K562 (cell line): ENCODE measurements around the gene ARHGDIA. TPM values are rescaled to one million over a fixed set of nuclear protein-coding genes. Genes with fewer than 3 reads are reported as not detected.
A peak's percentile ranks its signal among the peaks of the same experiment; 100 is the strongest.

Experiments used
- ASH1L ChIP-seq: fragments of 450-650 bp; IDR thresholded peaks from 2 replicates; pipeline ENCODE4 v1.6.1; 2018; ENCODE audit warnings: borderline replicate concordance, mild to moderate bottlenecking, low read depth; ENCODE audit not compliant: partially characterized antibody
- CHD1 ChIP-seq: fragments of 200-600 bp; sonication (generic); IDR thresholded peaks from one replicate; pipeline ENCODE4 v1.6.1; 2012; ENCODE audit warnings: mild to moderate bottlenecking, moderate library complexity, low read length, inconsistent platforms
- DACH1 ChIP-seq: fragments of 450-650 bp; IDR thresholded peaks from 2 replicates; pipeline ENCODE4 v1.6.1; 2018; ENCODE audit not compliant: partially characterized antibody
- ETV1 ChIP-seq: fragments of 450-650 bp; conservative IDR thresholded peaks from 2 replicates; pipeline ENCODE4 v1.6.1; 2016; ENCODE audit warnings: missing genetic modification characterization, control low read depth, low read depth, missing compliant biosample characterization
- FOSL1 ChIP-seq: fragments of 200-800 bp; sonication (Bioruptor generic); conservative IDR thresholded peaks from 2 replicates; pipeline ENCODE4 v1.6.1; 2016; ENCODE audit warnings: missing genetic modification characterization, missing compliant biosample characterization
- MTF1 ChIP-seq: fragments of 250-450 bp; sonication (Bioruptor Pico); IDR thresholded peaks from 2 replicates; pipeline ENCODE4 v1.9.0; 2021; ENCODE audit warnings: moderate library complexity, mild to moderate bottlenecking, inconsistent platforms, borderline replicate concordance
- PHB ChIP-seq: fragments of 250-450 bp; sonication (Bioruptor Pico); IDR thresholded peaks from 2 replicates; pipeline ENCODE4 v1.5.0; 2021
- RCOR1 ChIP-seq, 2 experiments: IDR thresholded peaks; 2 replicates each; pipeline ENCODE4 v1.6.1; 2012; ENCODE audit warnings: low read depth in 2 of 2, low read length in 2 of 2, borderline replicate concordance in 1 of 2, improper control_type of control experiment in 1 of 2
- RHOXF2B ChIP-seq: fragments of 250-450 bp; sonication (Bioruptor Pico); conservative IDR thresholded peaks from 2 replicates; pipeline ENCODE4 v1.5.1; 2021
- TCF7 ChIP-seq: sonication (generic); IDR thresholded peaks from 2 replicates; pipeline ENCODE4 v1.6.1; 2016; ENCODE audit warnings: antibody characterized with exemption, borderline replicate concordance
- ZBTB40 ChIP-seq, 2 experiments: fragments of 450-650 bp in 1 of 2; sonication (generic) in 1 of 2; formaldehyde crosslinking in 1 of 2; IDR thresholded peaks; 2 replicates each; pipeline versions ENCODE4 v1.7.1 to v1.9.0; 2016 to 2022; ENCODE audit warnings: inconsistent platforms in 1 of 2, mild to moderate bottlenecking in 1 of 2, missing genetic modification reagents in 1 of 2
- ZC3H11A ChIP-seq: IDR thresholded peaks from 2 replicates; pipeline ENCODE4 v1.6.1; 2012; ENCODE audit warnings: low read depth, low read length, improper control_type of control experiment
- ZNF57 ChIP-seq: fragments of 450-650 bp; formaldehyde crosslinking; IDR thresholded peaks from 2 replicates; pipeline ENCODE4 v1.4.0; 2020; ENCODE audit warnings: mild to moderate bottlenecking, moderate library complexity
- ZNF764 ChIP-seq: fragments of 250-450 bp; sonication (Bioruptor Pico); IDR thresholded peaks from 2 replicates; pipeline ENCODE4 v1.4.0; 2020; ENCODE audit warnings: low read depth, mild to moderate bottlenecking, moderate library complexity
- polyA plus RNA-seq, 8 experiments: library from polyadenylated mRNA; depleted of rRNA in 4 of 8; stranded (reverse) in 5 of 8; unstranded in 3 of 8; fragments of >200 nt; fragmentation: Nextera tagmentation in 2 of 8; fragmentation: Illumina TruSeq in 1 of 8; extraction: Ambion mirVana in 2 of 8; extraction: Trizol in 1 of 8; gene quantifications; 2 replicates each; pipeline versions ENCODE4 v1.2.1 to v1.2.3, GENCODE V29; 2011 to 2014; ENCODE audit warnings: inconsistent platforms in 1 of 8, missing spikeins in 1 of 8
- total RNA-seq, 7 experiments: library from RNA; depleted of rRNA in 6 of 7; stranded (reverse); fragments of >200 nt in 6 of 7; fragmentation: Illumina TruSeq in 2 of 7; extraction: Trizol in 2 of 7; gene quantifications; 2 replicates each; pipeline versions ENCODE4 v1.2.1 to v1.2.3, GENCODE V29; 2011 to 2021; ENCODE audit warnings: low replicate concordance in 1 of 7
- TF ChIP-seq, protein P1 (sequence below), 2 experiments: fragments of 450-650 bp in 1 of 2; IDR thresholded peaks; 2 replicates each; pipeline ENCODE4 v1.6.1; 2011 to 2017; ENCODE audit warnings: low read depth in 2 of 2, antibody characterized with exemption in 1 of 2, borderline replicate concordance in 1 of 2, low read length in 1 of 2, mild to moderate bottlenecking in 1 of 2, mixed read lengths in 1 of 2; ENCODE audit not compliant: control insufficient read depth in 1 of 2

Gene ARHGDIA
- total and polyA plus RNA-seq, 9 of the 15 experiments (the other 6 are each of a cell fraction or from before 2014, with no cell fraction given) = 9.6 to 340 (median 97.6) TPM

GRCh38 chr17:81866440-81867169, 4.5 kb downstream of the ARHGDIA start (continued):
- TF ChIP-seq ZBTB40 (IDR thresholded peaks at IDR 0.05) (no peak), ZBTB40 (CRISPR knock-in tag; IDR thresholded peaks at IDR 0.05) (no peak), PHB (CRISPR knock-in tag) (peak; percentile 8), MTF1 (CRISPR knock-in tag) (no peak), FOSL1 (tag) (no peak), RHOXF2B (CRISPR knock-in tag) (no peak), ASH1L (no peak), ZNF764 (CRISPR knock-in tag) (no peak), TCF7 (no peak), CHD1 (no peak), ETV1 (no peak), RCOR1 (IDR thresholded peaks at IDR 0.05; ENCODE audit: borderline replicate concordance in 1 of 2, low read depth in 2 of 2, low read length in 2 of 2) (no peak), DACH1 (no peak), ZNF57 (no peak), ZC3H11A (no peak)
- TF ChIP-seq, protein P1, sequence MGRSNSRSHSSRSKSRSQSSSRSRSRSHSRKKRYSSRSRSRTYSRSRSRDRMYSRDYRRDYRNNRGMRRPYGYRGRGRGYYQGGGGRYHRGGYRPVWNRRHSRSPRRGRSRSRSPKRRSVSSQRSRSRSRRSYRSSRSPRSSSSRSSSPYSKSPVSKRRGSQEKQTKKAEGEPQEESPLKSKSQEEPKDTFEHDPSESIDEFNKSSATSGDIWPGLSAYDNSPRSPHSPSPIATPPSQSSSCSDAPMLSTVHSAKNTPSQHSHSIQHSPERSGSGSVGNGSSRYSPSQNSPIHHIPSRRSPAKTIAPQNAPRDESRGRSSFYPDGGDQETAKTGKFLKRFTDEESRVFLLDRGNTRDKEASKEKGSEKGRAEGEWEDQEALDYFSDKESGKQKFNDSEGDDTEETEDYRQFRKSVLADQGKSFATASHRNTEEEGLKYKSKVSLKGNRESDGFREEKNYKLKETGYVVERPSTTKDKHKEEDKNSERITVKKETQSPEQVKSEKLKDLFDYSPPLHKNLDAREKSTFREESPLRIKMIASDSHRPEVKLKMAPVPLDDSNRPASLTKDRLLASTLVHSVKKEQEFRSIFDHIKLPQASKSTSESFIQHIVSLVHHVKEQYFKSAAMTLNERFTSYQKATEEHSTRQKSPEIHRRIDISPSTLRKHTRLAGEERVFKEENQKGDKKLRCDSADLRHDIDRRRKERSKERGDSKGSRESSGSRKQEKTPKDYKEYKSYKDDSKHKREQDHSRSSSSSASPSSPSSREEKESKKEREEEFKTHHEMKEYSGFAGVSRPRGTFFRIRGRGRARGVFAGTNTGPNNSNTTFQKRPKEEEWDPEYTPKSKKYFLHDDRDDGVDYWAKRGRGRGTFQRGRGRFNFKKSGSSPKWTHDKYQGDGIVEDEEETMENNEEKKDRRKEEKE (IDR thresholded peaks at IDR 0.05; ENCODE audit: borderline replicate concordance in 1 of 2, control insufficient read depth in 1 of 2, low read depth in 2 of 2, low read length in 1 of 2) = 0 out of 4 replicates have a peak, but pooled peaks of 1 of the 2 experiments have one; percentile 29
